Nephron progenitor cell (in vitro differentiated cells): ENCODE measurements around the gene FGGY.

Experiments used
- DNase-seq: peaks from one replicate; pipeline ENCODE4 v3.0.0; 2021
- H3K27ac Mint-ChIP-seq: 2 replicates; pipeline ENCODE4 v1.8.0; 2021; ENCODE audit warnings: mild to moderate bottlenecking, moderate library complexity, mixed read lengths
- H3K27me3 Mint-ChIP-seq: 2 replicates; pipeline ENCODE4 v1.8.0; 2021; ENCODE audit warnings: mild to moderate bottlenecking, low read depth, mixed read lengths; ENCODE audit not compliant: poor library complexity
- H3K36me3 Mint-ChIP-seq: 2 replicates; pipeline ENCODE4 v1.8.0; 2021; ENCODE audit warnings: low read depth, mixed read lengths
- H3K4me1 Mint-ChIP-seq: 2 replicates; pipeline ENCODE4 v1.8.0; 2021; ENCODE audit warnings: mixed read lengths
- H3K4me3 Mint-ChIP-seq: 2 replicates; pipeline ENCODE4 v1.8.0; 2021; ENCODE audit warnings: mild to moderate bottlenecking, moderate library complexity, mixed read lengths
- H3K9me3 Mint-ChIP-seq: 2 replicates; pipeline ENCODE4 v1.8.0; 2021; ENCODE audit warnings: mild to moderate bottlenecking, moderate library complexity, mixed read lengths
- CTCF ChIP-seq: fragments of 200-600 bp; sonication (generic); IDR thresholded peaks from 2 replicates; pipeline ENCODE4 v1.5.0; 2021; ENCODE audit warnings: antibody characterized with exemption

FGGY gene

GRCh38 chr1:59714219-59714618, 417.3 kb downstream of the FGGY start:
- Mint-ChIP-seq H3K27me3 (no peaks in the 10 kb centered on the region), H3K9me3 (peaks cover 22% of the 10 kb centered on the region), H3K27ac (no peak overlapping the region), H3K4me3 (no peak overlapping the region), H3K36me3 (peaks cover 31% of the 10 kb centered on the region), H3K4me1 (peaks cover 8% of the 10 kb centered on the region)
- no peak for TF ChIP-seq CTCF
- no peak for DNase-seq

- Mint-ChIP-seq H3K27me3 (no peaks in the 10 kb centered on the region), H3K4me1 (peaks cover 8% of the 10 kb centered on the region), H3K4me3 (no peak overlapping the region), H3K27ac (no peak overlapping the region), H3K36me3 (peaks cover 23% of the 10 kb centered on the region), H3K9me3 (peaks cover 18% of the 10 kb centered on the region)
- DNase-seq, result no peak
- no peak for TF ChIP-seq CTCF
Observed at GRCh38 chr1:59714966-59715365, 418.1 kb downstream of the FGGY start.

- no peak overlapping the region for H3K4me3 Mint-ChIP-seq
Observed at GRCh38 chr1:59716832-59717231, 419.9 kb downstream of the FGGY start.

GRCh38 chr1:59718064-59718988, 421.4 kb downstream of the FGGY start:
- H3K36me3 Mint-ChIP-seq, result peaks cover 15% of the 10 kb centered on the region
- no peak overlapping the region for H3K27ac Mint-ChIP-seq
- H3K27me3 Mint-ChIP-seq, result no peaks in the 10 kb centered on the region
- H3K4me3 Mint-ChIP-seq, result no peak overlapping the region
- peaks cover 15% of the 10 kb centered on the region for H3K4me1 Mint-ChIP-seq
- no peak for DNase-seq
- peaks cover 16% of the 10 kb centered on the region for H3K9me3 Mint-ChIP-seq
- TF ChIP-seq CTCF, result peak; percentile 49

More at GRCh38 chr1:59716832-59717231, 419.9 kb downstream of the FGGY start:
- Mint-ChIP-seq H3K4me1 (peaks cover 15% of the 10 kb centered on the region), H3K36me3 (peaks cover 7% of the 10 kb centered on the region), H3K27me3 (no peaks in the 10 kb centered on the region), H3K27ac (peak overlapping the region; percentile 29), H3K9me3 (peaks cover 3% of the 10 kb centered on the region)
- TF ChIP-seq CTCF, result no peak
- DNase-seq, result no peak

- H3K9me3 Mint-ChIP-seq, result peaks cover 23% of the 10 kb centered on the region
- H3K27ac Mint-ChIP-seq, result no peak overlapping the region
- H3K4me3 Mint-ChIP-seq, result no peak overlapping the region
- H3K27me3 Mint-ChIP-seq, result no peaks in the 10 kb centered on the region
- DNase-seq, result no peak
- peaks cover 15% of the 10 kb centered on the region for H3K4me1 Mint-ChIP-seq
- no peak for TF ChIP-seq CTCF
- H3K36me3 Mint-ChIP-seq, result peaks cover 18% of the 10 kb centered on the region
Observed at GRCh38 chr1:59718989-59719360, 422.1 kb downstream of the FGGY start.
